Karpas-422 (cell line): ENCODE results near the gene STMN3. TPM values are rescaled to one million over a fixed set of nuclear protein-coding genes. Genes with fewer than 3 reads are reported as not detected.
"Not testable (repeated sequence)": the region's sequence is repeated elsewhere in the genome, so short reads cannot be mapped to it uniquely, and the experiment has no call there.

Experiments used
- DNase-seq: peaks from one replicate; pipeline ENCODE4 v3.0.0-alpha.2; 2015
- H2AFZ ChIP-seq: fragments of 200-600 bp; sonication (generic); 2 replicates; pipeline ENCODE4 v1.6.1; 2014; ENCODE audit warnings: antibody characterized with exemption, low read length, mixed read lengths
- H3K27ac ChIP-seq: fragments of 200-600 bp; sonication (generic); 2 replicates; pipeline ENCODE4 v1.5.1; 2014; ENCODE audit warnings: mild to moderate bottlenecking, low read length, moderate library complexity
- H3K27me3 ChIP-seq: fragments of 200-600 bp; sonication (generic); 2 replicates; pipeline ENCODE4 v1.6.1; 2014; ENCODE audit warnings: low read length, mixed read lengths
- H3K36me3 ChIP-seq: fragments of 200-600 bp; sonication (generic); 2 replicates; pipeline ENCODE4 v1.6.1; 2014; ENCODE audit warnings: low read length, mixed read lengths; ENCODE audit not compliant: insufficient read depth
- H3K4me1 ChIP-seq: fragments of 200-600 bp; sonication (generic); 2 replicates; pipeline ENCODE4 v1.6.1; 2014; ENCODE audit warnings: mild to moderate bottlenecking, low read length, mixed read lengths
- H3K4me2 ChIP-seq: fragments of 200-600 bp; sonication (generic); 2 replicates; pipeline ENCODE4 v1.6.1; 2014; ENCODE audit warnings: low read length, low read depth, mild to moderate bottlenecking; ENCODE audit not compliant: poor library complexity, severe bottlenecking
- H3K4me3 ChIP-seq: fragments of 200-600 bp; sonication (generic); 2 replicates; pipeline ENCODE4 v1.5.1; 2014; ENCODE audit warnings: mild to moderate bottlenecking, antibody characterized with exemption, low read length, mixed read lengths
- H3K79me2 ChIP-seq: fragments of 200-600 bp; sonication (generic); 2 replicates; pipeline ENCODE4 v1.6.1; 2014; ENCODE audit warnings: mild to moderate bottlenecking, low read length, mixed read lengths
- H3K9ac ChIP-seq: fragments of 200-600 bp; sonication (generic); 2 replicates; pipeline ENCODE4 v1.6.0; 2014; ENCODE audit warnings: low read length
- H3K9me2 ChIP-seq: fragments of 200-600 bp; sonication (generic), shearing (Covaris generic); replicated peaks from 2 replicates; pipeline ENCODE4 v1.6.0; 2014; ENCODE audit warnings: mild to moderate bottlenecking, low read length, moderate library complexity; ENCODE audit not compliant: insufficient read depth
- H3K9me3 ChIP-seq: fragments of 300-700, 200-600 bp; sonication (generic); 2 replicates; pipeline ENCODE4 v1.6.1; 2014; ENCODE audit warnings: low read length, mixed read lengths
- H4K20me1 ChIP-seq: fragments of 200-600 bp; sonication (generic); 2 replicates; pipeline ENCODE4 v1.6.1; 2014; ENCODE audit warnings: mild to moderate bottlenecking, antibody characterized with exemption, low read length, low read depth; ENCODE audit not compliant: insufficient read depth
- total RNA-seq: library from RNA; depleted of rRNA; stranded (reverse); fragments of >200 nt; shearing (Covaris generic); gene quantifications from 2 replicates; pipeline ENCODE4 v1.2.3, GENCODE V29; 2014; ENCODE audit warnings: low replicate concordance

Gene STMN3
- total RNA-seq, 1 experiment from 2014 or later, result 1.4 TPM

DNA sequence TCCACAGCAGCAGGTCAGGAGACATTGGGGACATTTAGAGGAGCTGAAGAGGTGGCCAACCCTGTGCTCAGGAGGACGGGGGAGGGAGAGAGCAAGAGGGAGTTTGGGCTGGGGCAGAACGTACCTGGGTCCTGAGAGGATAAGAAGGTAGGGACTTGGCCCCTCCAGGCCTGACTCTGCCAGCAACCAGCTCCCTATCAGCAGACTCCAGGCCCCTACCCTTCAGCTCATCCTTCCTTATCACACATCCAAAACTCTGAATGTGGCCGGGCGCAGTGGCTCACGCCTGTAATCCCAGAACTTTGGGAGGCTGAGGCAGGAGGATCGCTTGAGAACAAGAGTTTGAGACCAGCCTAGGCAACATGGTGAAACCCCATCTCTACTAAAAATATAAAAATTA lies 5.0 kb downstream of the STMN3 start:
- no peak overlapping the region for H3K4me2 ChIP-seq
- no peak overlapping the region for H2AFZ ChIP-seq
- H3K27me3 ChIP-seq, result no peaks in the 10 kb centered on the region
- no peak for DNase-seq
- no peak overlapping the region for H3K9ac ChIP-seq
- H4K20me1 ChIP-seq, result no peaks in the 10 kb centered on the region
- no peaks in the 10 kb centered on the region for H3K9me3 ChIP-seq
- H3K4me3 ChIP-seq, result no peak overlapping the region
- no peaks in the 10 kb centered on the region for H3K79me2 ChIP-seq
- no peak overlapping the region for H3K27ac ChIP-seq
- H3K36me3 ChIP-seq, result no peaks in the 10 kb centered on the region
- H3K9me2 ChIP-seq, result no peaks in the 10 kb centered on the region
- H3K4me1 ChIP-seq, result no peaks in the 10 kb centered on the region

DNA sequence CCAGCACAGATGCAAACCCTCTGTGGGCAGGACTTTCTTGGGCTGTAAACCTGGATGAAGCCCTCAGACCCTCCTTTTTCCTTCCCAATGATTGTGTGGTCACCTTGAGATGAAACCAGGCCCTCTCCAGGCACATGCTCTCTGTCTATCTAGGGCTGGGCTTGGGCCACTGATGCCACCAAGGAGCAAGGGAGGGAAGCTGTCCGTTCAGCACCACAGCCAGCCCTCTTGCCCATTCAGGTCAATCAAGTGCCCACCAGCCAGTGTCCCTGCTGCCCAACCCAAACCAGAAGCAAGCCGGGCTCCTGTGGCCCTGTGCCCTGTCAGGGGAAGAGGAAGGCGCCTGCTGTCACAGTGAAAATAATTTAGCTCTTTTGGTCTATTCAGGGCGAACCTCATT lies 8.0 kb downstream of the STMN3 start:
- Histone ChIP-seq H3K4me2 (no peak overlapping the region), H3K4me1 (peaks cover 14% of the 10 kb centered on the region), H3K27me3 (no peaks in the 10 kb centered on the region), H3K9me2 (no peaks in the 10 kb centered on the region), H3K9ac (no peak overlapping the region), H4K20me1 (no peaks in the 10 kb centered on the region), H2AFZ (no peak overlapping the region), H3K36me3 (no peaks in the 10 kb centered on the region), H3K4me3 (no peak overlapping the region), H3K79me2 (no peaks in the 10 kb centered on the region), H3K9me3 (no peaks in the 10 kb centered on the region), H3K27ac (no peak overlapping the region)
- no peak for DNase-seq

DNA sequence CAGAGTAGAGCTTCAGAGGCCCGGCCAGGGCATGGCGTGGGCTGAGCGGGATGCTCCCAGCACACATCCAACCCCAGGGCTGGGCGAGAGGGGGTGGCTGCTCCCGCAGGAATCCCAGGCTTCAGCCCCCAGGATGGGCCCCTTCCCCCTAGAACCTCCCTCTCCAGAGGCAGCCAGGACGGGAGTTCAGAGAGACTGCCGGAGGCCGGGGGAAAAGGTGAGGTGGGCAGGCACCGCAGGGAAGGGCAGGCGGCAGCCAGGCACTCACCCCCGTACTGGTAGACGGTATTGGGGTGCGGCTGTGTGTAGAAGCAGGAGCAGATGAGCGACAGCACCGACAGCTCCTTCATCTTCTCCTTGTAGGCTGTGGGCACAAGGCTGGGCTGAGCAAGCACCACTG lies 9.3 kb downstream of the STMN3 start:
- Histone ChIP-seq H3K36me3 (no peaks in the 10 kb centered on the region), H3K9me2 (no peaks in the 10 kb centered on the region), H3K4me1 (peaks cover 14% of the 10 kb centered on the region), H3K9me3 (no peaks in the 10 kb centered on the region), H3K27me3 (no peaks in the 10 kb centered on the region), H4K20me1 (no peaks in the 10 kb centered on the region), H3K9ac (no peak overlapping the region), H2AFZ (no peak overlapping the region), H3K27ac (no peak overlapping the region), H3K79me2 (no peaks in the 10 kb centered on the region), H3K4me3 (no peak overlapping the region), H3K4me2 (no peak overlapping the region)
- no peak for DNase-seq

DNA sequence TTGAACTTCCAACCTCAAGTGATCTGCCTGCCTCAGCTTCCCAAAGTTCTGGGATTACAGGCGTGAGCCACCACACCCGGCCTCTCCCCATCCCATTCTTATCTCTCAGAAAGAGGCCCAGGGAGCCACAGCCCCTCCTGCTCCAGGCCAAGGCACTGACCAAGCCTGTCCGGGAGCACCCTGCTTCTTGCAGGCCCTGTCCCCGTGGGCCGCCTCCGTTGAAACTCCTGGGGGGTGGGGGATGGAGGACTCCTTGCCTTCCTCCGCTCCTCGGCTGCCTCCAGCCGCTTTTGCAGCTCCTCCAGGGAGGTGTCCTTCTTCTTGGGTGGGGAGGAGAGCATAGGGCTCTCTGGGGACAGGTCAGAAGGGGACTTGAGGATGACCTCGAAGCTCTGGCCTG lies 9.7 kb downstream of the STMN3 start:
- no peak overlapping the region for H2AFZ ChIP-seq
- no peaks in the 10 kb centered on the region for H4K20me1 ChIP-seq
- no peak overlapping the region for H3K4me2 ChIP-seq
- H3K27ac ChIP-seq, result no peak overlapping the region
- H3K4me3 ChIP-seq, result no peak overlapping the region
- DNase-seq, result no peak
- H3K9me3 ChIP-seq, result no peaks in the 10 kb centered on the region
- H3K9ac ChIP-seq, result no peak overlapping the region
- no peaks in the 10 kb centered on the region for H3K36me3 ChIP-seq
- H3K4me1 ChIP-seq, result peaks cover 14% of the 10 kb centered on the region
- H3K79me2 ChIP-seq, result no peaks in the 10 kb centered on the region
- no peaks in the 10 kb centered on the region for H3K27me3 ChIP-seq
- no peaks in the 10 kb centered on the region for H3K9me2 ChIP-seq

DNA sequence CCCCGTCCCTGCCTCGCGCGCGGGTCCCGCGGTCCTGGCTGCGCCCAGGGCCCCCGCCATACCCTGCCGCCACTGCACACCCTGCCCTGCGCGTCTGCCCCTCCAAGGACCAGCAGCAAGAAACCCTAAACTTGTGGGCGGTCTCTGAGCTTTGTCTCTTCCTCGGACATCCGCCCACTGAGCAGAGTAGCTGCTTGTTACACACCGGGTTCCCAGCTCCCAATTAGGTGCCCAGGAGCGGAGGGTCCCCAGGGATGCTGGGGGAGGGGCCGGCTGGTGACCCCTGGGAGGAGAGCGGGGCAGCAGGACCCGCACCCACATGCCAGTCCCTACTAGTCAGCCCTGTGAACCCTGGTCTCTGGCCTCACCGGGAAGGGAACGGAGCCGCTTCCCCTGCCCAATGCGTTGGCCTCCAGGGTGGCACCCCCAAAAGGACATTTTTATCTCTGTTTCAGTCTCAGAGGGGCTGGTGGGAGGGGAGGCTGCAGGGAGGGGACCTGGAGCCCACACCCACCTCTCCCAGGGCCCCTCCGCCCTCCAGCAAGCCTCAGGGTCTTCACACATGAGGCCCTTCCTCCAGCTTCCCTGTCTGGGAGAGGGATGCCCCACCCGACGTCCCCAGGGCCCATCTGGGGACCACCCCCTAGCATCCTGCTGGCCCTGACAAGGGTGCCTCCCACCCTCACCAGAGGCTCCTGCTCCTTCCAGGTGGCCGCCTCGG lies 10.5 kb downstream of the STMN3 start:
- Histone ChIP-seq H2AFZ (peak overlapping the region; percentile 66; the same call in 1 of the 2 replicates), H3K4me1 (peaks cover 14% of the 10 kb centered on the region), H3K27me3 (no peaks in the 10 kb centered on the region), H3K79me2 (no peaks in the 10 kb centered on the region), H3K9me3 (no peaks in the 10 kb centered on the region), H3K4me3 (peak overlapping the region; percentile 70), H3K9ac (peak overlapping the region; percentile 70), H3K36me3 (no peaks in the 10 kb centered on the region), H4K20me1 (no peaks in the 10 kb centered on the region), H3K27ac (peak overlapping the region; percentile 40; the same call in 1 of the 2 replicates), H3K4me2 (peak overlapping the region; percentile 85), H3K9me2 (no peaks in the 10 kb centered on the region)
- DNase-seq, result peak; percentile 67

DNA sequence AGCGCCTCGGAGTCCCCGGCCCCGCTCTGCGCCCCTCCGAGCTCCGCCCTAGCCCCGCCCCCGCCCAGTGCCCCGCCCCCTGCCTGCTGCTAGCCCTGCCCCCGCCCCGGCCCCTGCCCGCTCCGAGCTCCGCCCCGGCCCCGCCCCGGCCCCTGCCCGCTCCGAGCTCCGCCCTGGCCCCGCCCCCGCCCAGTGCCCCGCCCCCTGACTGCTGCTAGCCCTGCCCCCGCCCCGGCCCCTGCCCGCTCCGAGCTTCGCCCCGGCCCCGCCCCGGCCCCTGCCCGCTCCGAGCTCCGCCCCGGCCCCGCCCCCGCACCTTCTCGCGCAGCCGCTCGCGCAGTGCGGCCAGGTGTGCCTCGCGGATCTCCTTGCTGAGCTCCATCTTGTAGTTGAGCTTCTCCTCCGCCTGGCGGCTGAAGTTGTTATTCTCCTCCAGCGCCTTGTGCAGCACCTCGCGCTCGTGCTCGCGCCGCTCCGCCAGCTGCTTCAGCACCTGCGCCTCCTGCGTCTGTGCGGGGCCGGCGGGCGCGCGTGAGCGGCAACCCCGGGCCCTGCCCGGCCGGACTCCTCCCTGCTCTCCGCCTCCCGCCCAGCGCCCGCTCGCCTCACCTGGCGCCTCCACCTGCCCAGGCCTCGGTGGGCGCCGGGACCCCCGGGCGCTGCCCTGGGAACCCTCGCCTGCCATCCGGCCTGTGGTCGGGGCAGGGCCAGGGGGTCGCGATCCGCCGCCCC lies 11.3 kb downstream of the STMN3 start:
- peak overlapping the region; percentile 70 for H3K9ac ChIP-seq

DNA sequence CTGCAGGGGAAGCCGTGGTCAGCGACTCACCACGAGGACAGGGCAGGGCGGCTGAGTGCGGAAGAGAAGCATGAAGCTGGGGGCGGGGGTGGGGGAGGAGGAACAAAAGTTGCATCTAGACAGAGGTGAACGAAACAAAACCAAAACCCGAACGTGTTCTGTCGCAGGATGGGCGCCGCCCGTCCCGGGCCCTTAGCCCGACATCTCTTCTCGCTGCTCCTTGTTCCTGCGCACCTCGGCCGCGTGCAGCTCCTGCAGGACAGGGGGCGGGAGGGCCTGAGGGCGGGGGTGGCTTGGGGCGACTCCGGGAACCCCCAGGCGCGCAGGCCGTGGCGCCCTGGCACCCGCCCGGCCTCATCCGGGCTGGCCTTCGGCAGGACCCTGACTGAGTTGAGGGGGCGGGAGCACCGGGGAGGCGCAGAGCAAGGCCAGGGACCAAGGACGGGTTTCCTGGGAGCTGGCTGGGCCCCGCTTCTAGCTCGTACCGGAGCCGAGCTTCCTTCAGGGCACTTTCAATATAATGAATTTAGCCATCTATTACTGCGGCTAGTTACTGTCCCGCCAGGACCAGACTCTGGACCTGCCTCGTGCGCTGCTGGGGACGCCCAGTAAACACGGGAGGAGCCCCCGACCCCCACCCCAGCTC lies 12.0 kb downstream of the STMN3 start:
- Histone ChIP-seq H3K4me2 (peak overlapping the region; percentile 45), H4K20me1 (no peaks in the 10 kb centered on the region), H3K27me3 (no peaks in the 10 kb centered on the region), H2AFZ (no peak overlapping the region), H3K79me2 (no peaks in the 10 kb centered on the region), H3K9me2 (no peaks in the 10 kb centered on the region), H3K4me3 (peak overlapping the region; percentile 48; the same call in 1 of the 2 replicates), H3K27ac (no peak overlapping the region), H3K4me1 (peaks cover 14% of the 10 kb centered on the region), H3K9ac (peak overlapping the region; percentile 47), H3K9me3 (no peaks in the 10 kb centered on the region), H3K36me3 (no peaks in the 10 kb centered on the region)
- no peak for DNase-seq

More for the DNA sequence above, 11.3 kb downstream of the STMN3 start:
- no peaks in the 10 kb centered on the region for H3K36me3 ChIP-seq
- H3K27ac ChIP-seq, result peak overlapping the region; percentile 40; the same call in 1 of the 2 replicates
- no peaks in the 10 kb centered on the region for H3K27me3 ChIP-seq
- no peaks in the 10 kb centered on the region for H3K79me2 ChIP-seq
- H3K9me2 ChIP-seq, result no peaks in the 10 kb centered on the region
- no peaks in the 10 kb centered on the region for H3K9me3 ChIP-seq
- peak overlapping the region; percentile 70 for H3K4me3 ChIP-seq
- peaks cover 14% of the 10 kb centered on the region for H3K4me1 ChIP-seq
- peak overlapping the region; percentile 66; the same call in 1 of the 2 replicates for H2AFZ ChIP-seq
- peak; percentile 98 for DNase-seq
- peak overlapping the region; percentile 85 for H3K4me2 ChIP-seq
- no peaks in the 10 kb centered on the region for H4K20me1 ChIP-seq

DNA sequence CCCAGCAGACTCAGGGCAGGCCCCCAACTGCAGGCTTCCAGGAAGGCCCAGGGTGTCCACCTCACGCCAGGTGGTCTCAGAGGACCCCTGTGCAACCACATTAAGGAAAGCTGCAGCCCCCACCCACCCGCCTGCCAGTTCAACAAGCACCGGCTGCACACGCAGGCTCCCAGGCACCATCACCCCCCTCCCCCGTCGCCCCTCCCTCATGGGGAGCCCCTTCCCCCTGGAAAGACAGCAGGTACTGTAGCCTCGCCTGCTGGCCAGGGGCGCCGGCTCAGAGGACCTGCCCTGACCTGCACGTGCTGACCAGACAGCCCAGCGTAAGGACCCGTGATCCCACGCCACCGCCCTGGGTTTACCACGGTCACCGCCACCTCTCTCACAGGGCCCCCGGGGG lies 12.5 kb downstream of the STMN3 start:
- H3K36me3 ChIP-seq, H3K9ac ChIP-seq, H4K20me1 ChIP-seq, H3K79me2 ChIP-seq, H3K4me2 ChIP-seq, DNase-seq, H3K27ac ChIP-seq, H2AFZ ChIP-seq, H3K27me3 ChIP-seq, H3K4me3 ChIP-seq, H3K9me2 ChIP-seq, H3K9me3 ChIP-seq: not testable (repeated sequence)
- H3K4me1 ChIP-seq, result peaks cover 14% of the 10 kb centered on the region
